Mammary epithelial cell (primary cell): ENCODE measurements around the gene ELL2.

ENCODE experiments used
- EZH2 ChIP-seq: IDR thresholded peaks from 2 replicates; pipeline ENCODE4 v1.6.1; 2012; ENCODE audit warnings: low read length, inconsistent platforms, borderline replicate concordance
- TF ChIP-seq, protein P1 (sequence below), 2 donors: IDR thresholded peaks in 1 of 2; conservative IDR thresholded peaks in 1 of 2; 2 replicates each; pipeline ENCODE4 v1.5.1; 2011 to 2012; ENCODE audit warnings: inconsistent platforms in 2 of 2, low read length in 2 of 2, mild to moderate bottlenecking in 2 of 2, control low read depth in 1 of 2, low read depth in 1 of 2; ENCODE audit not compliant: insufficient read depth in 1 of 2; ENCODE audit errors: extremely low read depth in 1 of 2

DNA sequence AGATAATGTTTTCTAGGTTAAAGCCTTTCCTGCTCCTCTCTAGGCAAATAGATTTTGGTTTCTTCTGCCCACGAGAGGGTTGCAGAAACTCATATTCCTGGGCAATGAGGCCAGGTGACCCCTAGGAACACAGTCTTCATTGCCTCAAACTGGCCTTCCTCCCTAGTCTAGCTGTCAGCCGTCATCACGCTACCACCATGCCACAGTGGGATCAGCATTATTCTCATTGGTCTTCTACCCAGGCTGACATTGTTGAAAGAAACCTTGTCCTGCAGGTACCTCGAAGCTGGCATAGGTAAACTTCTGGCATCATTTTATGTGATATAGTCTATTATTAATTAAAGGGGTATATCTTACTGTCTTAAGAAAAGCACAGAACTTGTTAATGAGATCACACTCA lies 51.1 kb downstream of the ELL2 start:
- TF ChIP-seq EZH2: no peak
- TF ChIP-seq, protein P1, sequence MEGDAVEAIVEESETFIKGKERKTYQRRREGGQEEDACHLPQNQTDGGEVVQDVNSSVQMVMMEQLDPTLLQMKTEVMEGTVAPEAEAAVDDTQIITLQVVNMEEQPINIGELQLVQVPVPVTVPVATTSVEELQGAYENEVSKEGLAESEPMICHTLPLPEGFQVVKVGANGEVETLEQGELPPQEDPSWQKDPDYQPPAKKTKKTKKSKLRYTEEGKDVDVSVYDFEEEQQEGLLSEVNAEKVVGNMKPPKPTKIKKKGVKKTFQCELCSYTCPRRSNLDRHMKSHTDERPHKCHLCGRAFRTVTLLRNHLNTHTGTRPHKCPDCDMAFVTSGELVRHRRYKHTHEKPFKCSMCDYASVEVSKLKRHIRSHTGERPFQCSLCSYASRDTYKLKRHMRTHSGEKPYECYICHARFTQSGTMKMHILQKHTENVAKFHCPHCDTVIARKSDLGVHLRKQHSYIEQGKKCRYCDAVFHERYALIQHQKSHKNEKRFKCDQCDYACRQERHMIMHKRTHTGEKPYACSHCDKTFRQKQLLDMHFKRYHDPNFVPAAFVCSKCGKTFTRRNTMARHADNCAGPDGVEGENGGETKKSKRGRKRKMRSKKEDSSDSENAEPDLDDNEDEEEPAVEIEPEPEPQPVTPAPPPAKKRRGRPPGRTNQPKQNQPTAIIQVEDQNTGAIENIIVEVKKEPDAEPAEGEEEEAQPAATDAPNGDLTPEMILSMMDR (conservative IDR thresholded peaks at IDR 0.05 in 1 of 2, IDR thresholded peaks at IDR 0.05 in 1 of 2; ENCODE audit: extremely low read depth in 1 of 2, insufficient read depth in 1 of 2, low read depth in 1 of 2, low read length in 2 of 2): no peak
